ENCODE results near the gene ARAF.
A peak's percentile ranks its signal among the peaks of the same experiment; 100 is the strongest.

The ARAF gene

GRCh38 chrX:47568656-47569295, 7.8 kb downstream of the ARAF start:
- Histone ChIP-seq H3K36me3 (replicated peaks) (peaks cover 15% of the 10 kb centered on the region), H3K27me3 (replicated peaks) (no peaks in the 10 kb centered on the region), H3K27ac (no peak overlapping the region), H3K4me3 (ENCODE audit: low read depth, low read length) (no peak overlapping the region)
- no peak for DNase-seq
- TF ChIP-seq, protein P1, sequence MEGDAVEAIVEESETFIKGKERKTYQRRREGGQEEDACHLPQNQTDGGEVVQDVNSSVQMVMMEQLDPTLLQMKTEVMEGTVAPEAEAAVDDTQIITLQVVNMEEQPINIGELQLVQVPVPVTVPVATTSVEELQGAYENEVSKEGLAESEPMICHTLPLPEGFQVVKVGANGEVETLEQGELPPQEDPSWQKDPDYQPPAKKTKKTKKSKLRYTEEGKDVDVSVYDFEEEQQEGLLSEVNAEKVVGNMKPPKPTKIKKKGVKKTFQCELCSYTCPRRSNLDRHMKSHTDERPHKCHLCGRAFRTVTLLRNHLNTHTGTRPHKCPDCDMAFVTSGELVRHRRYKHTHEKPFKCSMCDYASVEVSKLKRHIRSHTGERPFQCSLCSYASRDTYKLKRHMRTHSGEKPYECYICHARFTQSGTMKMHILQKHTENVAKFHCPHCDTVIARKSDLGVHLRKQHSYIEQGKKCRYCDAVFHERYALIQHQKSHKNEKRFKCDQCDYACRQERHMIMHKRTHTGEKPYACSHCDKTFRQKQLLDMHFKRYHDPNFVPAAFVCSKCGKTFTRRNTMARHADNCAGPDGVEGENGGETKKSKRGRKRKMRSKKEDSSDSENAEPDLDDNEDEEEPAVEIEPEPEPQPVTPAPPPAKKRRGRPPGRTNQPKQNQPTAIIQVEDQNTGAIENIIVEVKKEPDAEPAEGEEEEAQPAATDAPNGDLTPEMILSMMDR (IDR thresholded peaks at IDR 0.05; ENCODE audit: low read depth, low read length, missing control alignments), result peak; percentile 57
- in situ Hi-C loops (cut with HindIII; ENCODE audit: low pct_ligation_motif_present, low sequenced_read_pairs), result no loop called here

DNA sequence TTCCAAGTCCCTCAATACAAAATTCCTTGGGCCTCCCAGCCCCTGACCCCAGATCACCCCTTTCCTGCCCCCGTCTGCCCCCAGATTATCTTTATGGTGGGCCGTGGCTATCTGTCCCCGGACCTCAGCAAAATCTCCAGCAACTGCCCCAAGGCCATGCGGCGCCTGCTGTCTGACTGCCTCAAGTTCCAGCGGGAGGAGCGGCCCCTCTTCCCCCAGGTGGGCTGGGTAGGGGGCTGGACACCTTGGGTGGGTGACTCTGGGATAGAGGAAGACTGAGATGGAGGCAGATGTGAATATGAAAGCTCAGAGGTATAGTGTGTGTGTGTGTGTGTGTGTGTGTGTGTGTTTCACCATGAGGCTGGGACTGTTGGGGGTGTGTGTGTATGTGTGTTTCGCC, 9.8 kb downstream of the ARAF start:
- no peak for DNase-seq
- H3K4me3 ChIP-seq (ENCODE audit: low read depth, low read length), result no peak overlapping the region
- no peaks in the 10 kb centered on the region for H3K27me3 ChIP-seq (replicated peaks)
- in situ Hi-C loops (cut with HindIII; ENCODE audit: low pct_ligation_motif_present, low sequenced_read_pairs), result no loop called here
- peaks cover 12% of the 10 kb centered on the region for H3K36me3 ChIP-seq (replicated peaks)
- no peak overlapping the region for H3K27ac ChIP-seq
- TF ChIP-seq, protein P1 (IDR thresholded peaks at IDR 0.05; ENCODE audit: low read depth, low read length, missing control alignments), result no peak

GRCh38 chrX:47571215-47571614, 10.2 kb downstream of the ARAF start:
- peaks cover 12% of the 10 kb centered on the region for H3K36me3 ChIP-seq (replicated peaks)
- in situ Hi-C loops (cut with HindIII; ENCODE audit: low pct_ligation_motif_present, low sequenced_read_pairs), result no loop called here
- no peak for DNase-seq
- TF ChIP-seq, protein P1 (IDR thresholded peaks at IDR 0.05; ENCODE audit: low read depth, low read length, missing control alignments), result no peak
- no peak overlapping the region for H3K4me3 ChIP-seq (ENCODE audit: low read depth, low read length)
- no peaks in the 10 kb centered on the region for H3K27me3 ChIP-seq (replicated peaks)
- no peak overlapping the region for H3K27ac ChIP-seq

DNA sequence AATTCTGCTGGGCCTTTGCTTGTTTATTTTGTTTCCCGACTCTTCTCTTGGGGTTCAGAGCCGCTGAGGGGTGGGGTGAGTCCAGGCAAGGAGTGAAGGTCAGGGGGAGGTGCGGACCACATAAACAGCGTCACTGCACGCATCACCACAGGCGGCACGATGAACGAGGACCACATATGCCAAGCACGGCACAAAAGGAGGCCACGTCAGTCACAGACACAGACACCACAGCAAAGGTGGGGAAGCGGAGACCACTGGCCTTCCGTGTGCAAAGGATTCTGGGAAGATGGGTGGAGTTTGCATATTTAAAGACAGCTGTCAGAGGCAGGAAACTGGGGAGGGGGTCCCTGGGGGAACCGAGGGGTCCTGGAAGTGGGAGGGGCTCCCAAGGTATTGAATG, 10.9 kb downstream of the ARAF start:
- H3K4me3 ChIP-seq (ENCODE audit: low read depth, low read length), result no peak overlapping the region
- TF ChIP-seq, protein P1 (IDR thresholded peaks at IDR 0.05; ENCODE audit: low read depth, low read length, missing control alignments), result no peak
- no peak for DNase-seq
- H3K27ac ChIP-seq, result no peak overlapping the region
- no peaks in the 10 kb centered on the region for H3K27me3 ChIP-seq (replicated peaks)
- in situ Hi-C loops (cut with HindIII; ENCODE audit: low pct_ligation_motif_present, low sequenced_read_pairs), result no loop called here
- peaks cover 9% of the 10 kb centered on the region for H3K36me3 ChIP-seq (replicated peaks)

DNA sequence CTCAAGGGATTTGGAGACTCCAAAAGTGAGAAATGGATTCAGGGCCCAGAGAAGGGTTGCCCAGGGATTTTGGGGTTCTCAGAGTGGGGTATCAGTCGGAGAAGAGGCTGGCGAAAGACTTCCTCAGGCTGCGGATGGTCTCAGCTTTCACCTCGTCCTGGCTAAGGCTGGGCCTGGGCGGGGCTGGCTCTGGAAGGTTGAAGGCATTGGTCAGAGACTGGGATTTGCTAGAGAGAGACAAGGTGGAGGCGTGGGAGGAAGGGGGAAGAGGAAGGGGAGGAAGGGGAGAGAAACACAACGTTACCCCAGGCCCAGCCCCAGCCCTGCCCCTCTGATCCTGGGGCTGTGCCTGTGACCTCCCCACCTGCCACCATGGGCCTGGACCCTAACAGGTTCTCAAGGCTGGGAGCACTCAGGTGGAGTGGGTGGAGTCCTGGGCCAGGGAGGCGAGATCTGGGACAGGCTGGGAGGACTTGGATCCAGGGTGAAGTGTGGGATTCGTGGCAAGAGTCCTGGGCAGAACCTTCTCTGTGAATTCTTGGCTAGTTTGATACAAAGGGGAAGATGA, 11.9 kb downstream of the ARAF start:
- Histone ChIP-seq H3K27me3 (replicated peaks) (no peaks in the 10 kb centered on the region), H3K4me3 (ENCODE audit: low read depth, low read length) (no peak overlapping the region), H3K27ac (no peak overlapping the region), H3K36me3 (replicated peaks) (peaks cover 4% of the 10 kb centered on the region)
- no peak for DNase-seq
- TF ChIP-seq, protein P1 (IDR thresholded peaks at IDR 0.05; ENCODE audit: low read depth, low read length, missing control alignments), result no peak
- in situ Hi-C loops (cut with HindIII; ENCODE audit: low pct_ligation_motif_present, low sequenced_read_pairs), result no loop called here

Measured in brain microvascular endothelial cell (primary cell).